Measurements from ENCODE around the gene GRAMD2A. TPM values are rescaled to one million over a fixed set of nuclear protein-coding genes. Genes with fewer than 3 reads are reported as not detected.

The GRAMD2A gene
- total RNA-seq, 1 donor from 2014 or later = not detected

DNA sequence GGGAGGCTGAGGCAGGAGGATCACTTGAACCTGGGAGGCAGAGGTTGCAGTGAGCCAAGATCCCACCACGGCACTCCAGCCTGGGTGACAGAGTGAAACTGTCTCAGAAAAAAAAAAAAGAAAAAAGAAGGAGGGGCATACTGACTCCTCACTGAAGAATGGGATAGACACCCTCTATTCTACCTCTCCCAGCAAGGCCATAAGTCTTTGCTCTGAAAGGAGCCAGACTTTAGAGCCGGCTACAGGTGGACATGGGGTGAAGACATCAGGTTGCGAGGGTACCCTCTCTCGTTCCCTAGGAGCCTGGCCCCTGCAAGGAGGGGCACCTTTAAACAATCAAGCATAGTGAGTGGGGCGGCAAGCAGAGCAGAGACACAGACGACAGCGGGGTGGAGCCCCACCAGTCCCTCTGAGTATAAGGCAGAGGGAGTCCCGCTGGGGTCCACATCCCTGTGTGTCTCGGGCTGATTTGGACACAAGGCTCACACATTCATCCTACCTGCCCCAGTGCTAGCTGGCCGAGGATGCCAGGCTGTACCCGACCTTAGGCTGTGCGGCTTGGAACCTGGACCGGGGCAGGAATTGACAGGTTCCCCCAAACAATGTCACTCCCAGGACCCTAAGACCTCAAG lies 1.1 kb downstream of the GRAMD2A start:
- no peak for DNase-seq (ENCODE audit: extremely low spot score, unreplicated experiment)
- peaks cover 12% of the 10 kb centered on the region for H3K4me1 Mint-ChIP-seq (ENCODE audit: unreplicated experiment)
- H3K36me3 Mint-ChIP-seq (ENCODE audit: unreplicated experiment) = peaks cover 22% of the 10 kb centered on the region
- no peaks in the 10 kb centered on the region for H3K9me3 Mint-ChIP-seq (ENCODE audit: unreplicated experiment)
- peaks cover 3% of the 10 kb centered on the region for H3K27me3 Mint-ChIP-seq (ENCODE audit: unreplicated experiment)
- TF ChIP-seq, protein P1, sequence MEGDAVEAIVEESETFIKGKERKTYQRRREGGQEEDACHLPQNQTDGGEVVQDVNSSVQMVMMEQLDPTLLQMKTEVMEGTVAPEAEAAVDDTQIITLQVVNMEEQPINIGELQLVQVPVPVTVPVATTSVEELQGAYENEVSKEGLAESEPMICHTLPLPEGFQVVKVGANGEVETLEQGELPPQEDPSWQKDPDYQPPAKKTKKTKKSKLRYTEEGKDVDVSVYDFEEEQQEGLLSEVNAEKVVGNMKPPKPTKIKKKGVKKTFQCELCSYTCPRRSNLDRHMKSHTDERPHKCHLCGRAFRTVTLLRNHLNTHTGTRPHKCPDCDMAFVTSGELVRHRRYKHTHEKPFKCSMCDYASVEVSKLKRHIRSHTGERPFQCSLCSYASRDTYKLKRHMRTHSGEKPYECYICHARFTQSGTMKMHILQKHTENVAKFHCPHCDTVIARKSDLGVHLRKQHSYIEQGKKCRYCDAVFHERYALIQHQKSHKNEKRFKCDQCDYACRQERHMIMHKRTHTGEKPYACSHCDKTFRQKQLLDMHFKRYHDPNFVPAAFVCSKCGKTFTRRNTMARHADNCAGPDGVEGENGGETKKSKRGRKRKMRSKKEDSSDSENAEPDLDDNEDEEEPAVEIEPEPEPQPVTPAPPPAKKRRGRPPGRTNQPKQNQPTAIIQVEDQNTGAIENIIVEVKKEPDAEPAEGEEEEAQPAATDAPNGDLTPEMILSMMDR (IDR thresholded peaks at IDR 0.05) = no peak
- H3K4me3 Mint-ChIP-seq (ENCODE audit: unreplicated experiment) = no peak overlapping the region
- no peak overlapping the region for H3K27ac Mint-ChIP-seq (ENCODE audit: unreplicated experiment)

DNA sequence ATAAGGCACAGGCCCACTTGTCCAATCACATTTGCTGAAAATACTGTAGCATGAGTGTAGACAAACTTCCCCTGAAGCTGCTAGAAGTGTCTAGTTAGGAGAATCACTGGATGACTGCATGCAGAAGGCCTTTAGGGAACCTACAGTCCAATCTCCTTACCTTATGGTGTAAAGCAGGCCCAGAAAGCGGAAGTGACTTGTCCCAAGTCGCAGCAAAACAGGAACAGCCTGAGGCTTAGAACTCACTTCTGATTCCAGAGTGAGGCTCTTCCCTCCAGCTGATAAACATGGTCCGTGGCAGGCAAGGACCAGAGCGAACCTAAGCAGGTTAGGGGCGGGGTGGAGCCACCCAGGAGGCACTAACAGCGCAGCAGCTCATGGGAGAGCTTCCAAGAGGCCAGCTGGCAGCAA lies 2.5 kb downstream of the GRAMD2A start:
- no peak overlapping the region for H3K27ac Mint-ChIP-seq (ENCODE audit: unreplicated experiment)
- peaks cover 12% of the 10 kb centered on the region for H3K4me1 Mint-ChIP-seq (ENCODE audit: unreplicated experiment)
- H3K4me3 Mint-ChIP-seq (ENCODE audit: unreplicated experiment) = no peak overlapping the region
- H3K36me3 Mint-ChIP-seq (ENCODE audit: unreplicated experiment) = peaks cover 16% of the 10 kb centered on the region
- no peak for DNase-seq (ENCODE audit: extremely low spot score, unreplicated experiment)
- H3K27me3 Mint-ChIP-seq (ENCODE audit: unreplicated experiment) = peaks cover 13% of the 10 kb centered on the region
- TF ChIP-seq, protein P1 (IDR thresholded peaks at IDR 0.05) = no peak
- H3K9me3 Mint-ChIP-seq (ENCODE audit: unreplicated experiment) = no peaks in the 10 kb centered on the region

DNA sequence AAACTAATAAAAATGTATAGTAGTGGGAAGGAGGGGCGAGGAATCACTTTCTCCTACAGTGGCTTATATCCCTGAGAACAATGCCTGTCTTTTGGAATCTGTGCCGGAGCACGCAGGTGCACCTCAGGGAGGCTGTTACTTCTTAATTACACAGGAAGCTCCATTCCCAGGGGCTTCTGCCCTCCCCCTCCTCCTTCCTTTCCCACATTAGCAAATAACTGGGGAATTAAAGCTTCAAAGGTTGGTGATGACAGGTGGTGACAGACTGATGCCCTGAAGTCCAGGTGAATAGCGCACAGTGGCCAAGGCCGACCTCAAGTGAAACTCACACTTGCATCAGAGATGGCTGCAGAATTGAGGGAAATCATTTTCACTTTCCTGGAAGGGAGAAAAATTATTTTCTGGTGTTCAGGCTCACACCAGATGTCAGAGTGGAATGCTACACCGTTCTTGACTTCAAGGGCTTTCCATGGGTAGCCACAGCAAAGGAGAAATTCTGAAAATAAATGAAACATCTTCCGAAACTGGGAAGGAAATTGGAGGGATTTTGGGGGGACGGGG lies 3.7 kb downstream of the GRAMD2A start:
- peaks cover 20% of the 10 kb centered on the region for H3K27me3 Mint-ChIP-seq (ENCODE audit: unreplicated experiment)
- H3K9me3 Mint-ChIP-seq (ENCODE audit: unreplicated experiment) = no peaks in the 10 kb centered on the region
- H3K4me3 Mint-ChIP-seq (ENCODE audit: unreplicated experiment) = no peak overlapping the region
- H3K27ac Mint-ChIP-seq (ENCODE audit: unreplicated experiment) = no peak overlapping the region
- TF ChIP-seq, protein P1 (IDR thresholded peaks at IDR 0.05) = no peak
- DNase-seq (ENCODE audit: extremely low spot score, unreplicated experiment) = no peak
- H3K4me1 Mint-ChIP-seq (ENCODE audit: unreplicated experiment) = peaks cover 11% of the 10 kb centered on the region
- peaks cover 8% of the 10 kb centered on the region for H3K36me3 Mint-ChIP-seq (ENCODE audit: unreplicated experiment)

DNA sequence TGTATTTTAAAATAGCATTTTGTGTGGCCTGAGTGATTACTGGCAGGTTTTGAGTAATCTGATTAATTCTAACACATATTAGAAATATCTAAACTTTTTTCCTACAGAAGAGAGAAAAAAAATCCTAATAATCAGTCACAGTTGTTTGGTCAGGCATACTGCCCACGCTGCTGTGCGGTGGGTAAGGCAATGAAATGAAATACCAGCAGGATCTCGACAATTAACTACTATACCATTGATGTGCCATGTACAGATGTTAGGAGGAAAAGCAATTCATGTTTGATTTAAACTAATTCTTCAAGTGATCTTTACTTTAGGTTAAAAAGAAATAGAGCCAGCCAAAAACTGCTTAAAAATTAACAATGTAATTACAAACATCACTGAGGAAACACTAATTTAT lies 5.2 kb downstream of the GRAMD2A start:
- H3K4me3 Mint-ChIP-seq (ENCODE audit: unreplicated experiment) = no peak overlapping the region
- H3K36me3 Mint-ChIP-seq (ENCODE audit: unreplicated experiment) = peaks cover 1% of the 10 kb centered on the region
- H3K9me3 Mint-ChIP-seq (ENCODE audit: unreplicated experiment) = no peaks in the 10 kb centered on the region
- TF ChIP-seq, protein P1 (IDR thresholded peaks at IDR 0.05) = no peak
- H3K4me1 Mint-ChIP-seq (ENCODE audit: unreplicated experiment) = peaks cover 6% of the 10 kb centered on the region
- DNase-seq (ENCODE audit: extremely low spot score, unreplicated experiment) = no peak
- peaks cover 28% of the 10 kb centered on the region for H3K27me3 Mint-ChIP-seq (ENCODE audit: unreplicated experiment)
- H3K27ac Mint-ChIP-seq (ENCODE audit: unreplicated experiment) = no peak overlapping the region

DNA sequence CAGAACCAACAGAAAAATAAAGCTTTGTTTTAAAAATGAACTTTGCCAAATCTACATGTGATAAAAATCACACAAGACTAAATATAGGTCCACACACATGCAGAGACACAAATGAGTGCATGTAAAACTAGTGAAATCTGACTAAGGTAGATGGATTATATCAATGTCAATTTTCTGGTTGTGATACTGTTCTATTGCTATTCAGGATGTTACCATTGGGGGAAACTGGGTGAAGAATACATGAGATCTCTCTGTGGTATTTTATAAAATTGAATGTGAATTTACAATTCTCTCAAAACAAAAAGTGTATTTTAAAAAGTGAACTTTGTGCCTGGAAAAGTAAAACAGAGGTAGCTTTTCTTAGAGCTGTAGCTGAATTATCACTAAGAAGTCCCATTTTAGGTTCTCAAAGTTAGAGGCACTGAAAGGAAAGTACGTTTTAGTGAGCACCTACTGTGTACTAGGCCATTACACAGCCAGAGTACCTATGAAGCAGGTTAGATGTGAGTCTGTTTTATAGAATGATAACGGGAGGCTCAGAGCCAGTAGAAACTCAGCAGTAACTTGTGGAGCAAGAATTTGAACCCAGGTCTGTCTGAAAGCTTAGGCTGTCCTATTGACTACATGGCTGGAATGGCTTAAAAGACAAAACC lies 8.2 kb downstream of the GRAMD2A start:
- Mint-ChIP-seq H3K36me3 (ENCODE audit: unreplicated experiment) (peaks cover 1% of the 10 kb centered on the region), H3K27ac (ENCODE audit: unreplicated experiment) (no peak overlapping the region), H3K27me3 (ENCODE audit: unreplicated experiment) (peaks cover 39% of the 10 kb centered on the region), H3K4me1 (ENCODE audit: unreplicated experiment) (peaks cover 4% of the 10 kb centered on the region), H3K9me3 (ENCODE audit: unreplicated experiment) (no peaks in the 10 kb centered on the region), H3K4me3 (ENCODE audit: unreplicated experiment) (no peak overlapping the region)
- DNase-seq (ENCODE audit: extremely low spot score, unreplicated experiment) = no peak
- TF ChIP-seq, protein P1 (IDR thresholded peaks at IDR 0.05) = no peak

Data from osteocyte (in vitro differentiated cells).